Measurements from ENCODE around the gene CIAO1. TPM values are rescaled to one million over a fixed set of nuclear protein-coding genes. Genes with fewer than 3 reads are reported as not detected.

CIAO1 gene
- total and polyA plus RNA-seq, 3 experiments from 2014 or later: 73.8 to 104 (median 77.9) TPM

- H3K36me3 Mint-ChIP-seq: peaks cover 0 to 1% (median 0%) of the 10 kb centered on the region in 3 donors
- H3K9me3 Mint-ChIP-seq: no peaks in the 10 kb centered on the region
- no peaks in the 10 kb centered on the region for H3K27me3 Mint-ChIP-seq
- H3K4me1 Mint-ChIP-seq: peaks cover 33 to 52% (median 41%) of the 10 kb centered on the region in 3 donors
- peak overlapping the region; percentile 71 for H3K27ac ChIP-seq (ENCODE audit: low read depth, low read length)
- no peaks in the 10 kb centered on the region for H3K27me3 ChIP-seq (ENCODE audit: insufficient read depth, low read length, poor library complexity, severe bottlenecking)
- CTCF ChIA-PET: interaction anchor here (0.8 to 1.4 kb wide), 5 partner anchors 9 to 616 kb away, joined by 3 to 4 read pairs (median 3); partner anchors contain the start of gene ANKRD39
- POLR2A ChIA-PET: interaction anchor here (0.5 to 1.7 kb wide), 4 partner anchors 11 to 94 kb away, joined by 3 to 15 read pairs (median 4); partner anchors contain the start of genes NCAPH and STARD7
- H3K4me1 ChIP-seq (ENCODE audit: insufficient read depth, low read length): peaks cover 40% of the 10 kb centered on the region
- peak overlapping the region; percentile 30 for H3K4me3 ChIP-seq (ENCODE audit: low read length)
- no peaks in the 10 kb centered on the region for H3K36me3 ChIP-seq (ENCODE audit: insufficient read depth, low read length)
- H3K9me3 ChIP-seq (ENCODE audit: low read length): no peaks in the 10 kb centered on the region
- peak; percentile 27 to 69 (median 40) for DNase-seq
- peak overlapping the region; percentile 32 to 88 (median 76) for H3K4me3 Mint-ChIP-seq
- peak overlapping the region; percentile 91 to 99 (median 96) for H3K27ac Mint-ChIP-seq
Observed at GRCh38 chr2:96241900-96242611, 24.0 kb upstream of the CIAO1 start.

GRCh38 chr2:96243843-96244242 is 22.2 kb upstream of the CIAO1 start:
- Histone ChIP-seq H3K4me3 (ENCODE audit: low read length) (no peak overlapping the region), H3K9me3 (ENCODE audit: low read length) (no peaks in the 10 kb centered on the region), H3K27ac (ENCODE audit: low read depth, low read length) (no peak overlapping the region), H3K4me1 (ENCODE audit: insufficient read depth, low read length) (peaks cover 40% of the 10 kb centered on the region), H3K27me3 (ENCODE audit: insufficient read depth, low read length, poor library complexity, severe bottlenecking) (no peaks in the 10 kb centered on the region), H3K36me3 (ENCODE audit: insufficient read depth, low read length) (no peaks in the 10 kb centered on the region)
- ChIA-PET CTCF (no interaction called here), POLR2A (no interaction called here)
- Mint-ChIP-seq H3K36me3 (no peaks in the 10 kb centered on the region), H3K4me1 (peaks cover 35 to 54% (median 42%) of the 10 kb centered on the region in 3 donors), H3K4me3 (no peak overlapping the region), H3K9me3 (no peaks in the 10 kb centered on the region), H3K27me3 (no peaks in the 10 kb centered on the region), H3K27ac (no peak overlapping the region)
- no peak for DNase-seq

DNA sequence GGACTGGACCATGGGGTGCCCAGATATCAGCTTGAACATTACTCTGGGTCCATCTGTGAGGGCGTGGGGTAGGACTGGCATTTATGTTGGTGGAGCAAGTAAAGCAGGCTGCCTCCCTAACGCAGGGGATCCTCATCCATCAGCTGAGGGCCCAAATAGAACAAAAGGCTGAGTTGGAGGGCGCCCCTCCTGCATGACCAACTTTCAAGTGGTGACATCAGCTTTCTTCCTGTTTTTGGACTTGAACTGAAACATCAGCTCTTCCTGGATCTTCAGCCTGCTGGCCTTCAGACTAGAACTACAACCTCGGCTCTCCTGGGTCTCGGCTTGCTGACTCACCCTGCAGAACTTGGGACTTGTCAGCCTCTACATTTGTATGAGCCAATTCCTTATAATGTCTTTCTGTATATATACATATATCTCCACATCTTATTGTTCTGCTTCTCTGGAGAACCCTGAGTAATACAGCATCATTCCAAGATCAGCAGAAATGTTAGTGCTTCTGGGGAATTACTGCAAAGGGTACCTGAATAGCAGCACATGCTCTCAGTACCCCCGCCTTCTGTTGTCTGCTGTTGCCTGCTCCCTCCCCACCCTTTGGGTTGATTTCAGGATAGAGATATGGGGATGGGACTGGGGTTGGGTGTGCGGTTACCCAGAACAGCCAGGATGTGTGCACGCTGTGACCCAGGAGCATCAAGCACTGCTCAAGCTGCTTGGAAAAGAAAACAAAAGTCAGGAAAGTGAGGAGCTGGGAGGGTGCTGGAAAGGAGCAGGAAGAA is 20.2 kb upstream of the CIAO1 start:
- Histone ChIP-seq H3K27me3 (ENCODE audit: insufficient read depth, low read length, poor library complexity, severe bottlenecking) (no peaks in the 10 kb centered on the region), H3K4me1 (ENCODE audit: insufficient read depth, low read length) (peaks cover 38% of the 10 kb centered on the region), H3K27ac (ENCODE audit: low read depth, low read length) (no peak overlapping the region), H3K4me3 (ENCODE audit: low read length) (no peak overlapping the region), H3K36me3 (ENCODE audit: insufficient read depth, low read length) (no peaks in the 10 kb centered on the region), H3K9me3 (ENCODE audit: low read length) (no peaks in the 10 kb centered on the region)
- POLR2A ChIA-PET: no interaction called here
- Mint-ChIP-seq H3K27ac (peak overlapping the region in 7 of 8 donors; percentile 11 to 85 (median 52)), H3K4me1 (peaks cover 35 to 52% (median 46%) of the 10 kb centered on the region in 3 donors), H3K4me3 (no peak overlapping the region), H3K27me3 (no peaks in the 10 kb centered on the region), H3K36me3 (peaks cover 0 to 12% (median 0%) of the 10 kb centered on the region in 3 donors), H3K9me3 (no peaks in the 10 kb centered on the region)
- DNase-seq: no peak
- CTCF ChIA-PET: no interaction called here

DNA sequence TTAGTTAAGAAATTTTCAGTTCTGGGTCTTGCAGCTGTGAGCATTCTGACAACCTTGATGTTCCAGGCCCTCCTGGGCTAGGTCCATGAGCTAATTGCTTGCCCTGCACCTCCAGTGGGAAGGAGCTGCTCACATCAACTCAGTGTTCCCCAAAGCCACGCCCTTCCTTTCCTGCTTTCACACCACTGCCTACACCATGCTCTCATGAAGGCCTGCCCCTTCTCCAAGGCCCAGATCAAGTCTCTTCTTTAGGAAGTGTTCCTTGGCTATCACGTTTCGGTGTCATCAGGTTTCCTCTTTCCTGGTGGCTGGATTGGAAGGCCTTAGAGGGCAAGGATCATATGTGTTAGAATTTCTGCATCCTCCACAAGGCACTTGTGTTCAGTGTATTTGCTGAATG is 19.0 kb upstream of the CIAO1 start:
- Mint-ChIP-seq H3K4me3 (no peak overlapping the region), H3K27me3 (no peaks in the 10 kb centered on the region), H3K36me3 (peaks cover 0 to 19% (median 3%) of the 10 kb centered on the region in 3 donors), H3K9me3 (no peaks in the 10 kb centered on the region), H3K4me1 (peaks cover 24 to 42% (median 34%) of the 10 kb centered on the region in 3 donors), H3K27ac (peak overlapping the region in 7 of 8 donors; percentile 18 to 83 (median 45))
- Histone ChIP-seq H3K27me3 (ENCODE audit: insufficient read depth, low read length, poor library complexity, severe bottlenecking) (no peaks in the 10 kb centered on the region), H3K27ac (ENCODE audit: low read depth, low read length) (no peak overlapping the region), H3K9me3 (ENCODE audit: low read length) (no peaks in the 10 kb centered on the region), H3K4me1 (ENCODE audit: insufficient read depth, low read length) (peaks cover 26% of the 10 kb centered on the region), H3K4me3 (ENCODE audit: low read length) (no peak overlapping the region), H3K36me3 (ENCODE audit: insufficient read depth, low read length) (peaks cover 5% of the 10 kb centered on the region)
- DNase-seq: no peak
- ChIA-PET CTCF (no interaction called here), POLR2A (no interaction called here)

DNA sequence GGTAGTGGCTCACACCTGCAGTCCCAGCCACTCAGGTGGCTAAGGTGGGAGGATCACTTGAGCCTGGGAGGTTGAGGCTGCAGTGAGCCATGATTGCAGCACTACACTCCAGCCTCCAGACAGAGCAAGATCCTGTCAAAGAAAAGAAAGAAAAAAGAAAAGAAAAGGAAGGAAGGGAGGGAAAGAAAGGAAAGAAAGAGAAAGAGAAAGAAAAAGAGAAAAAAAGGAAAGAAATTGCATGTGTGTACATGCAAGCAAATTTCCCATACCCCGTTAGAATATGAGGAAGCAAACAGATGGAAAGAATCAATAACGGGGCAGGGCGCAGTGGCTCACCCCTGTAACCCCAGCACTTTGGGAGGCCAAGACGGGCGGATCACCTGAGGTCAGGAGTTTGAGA is 18.1 kb upstream of the CIAO1 start:
- peak overlapping the region in 5 of 8 donors; percentile 30 to 82 (median 56) for H3K27ac Mint-ChIP-seq
- peaks cover 16 to 37% (median 25%) of the 10 kb centered on the region in 3 donors for H3K4me1 Mint-ChIP-seq
- Histone ChIP-seq H3K27me3 (ENCODE audit: insufficient read depth, low read length, poor library complexity, severe bottlenecking) (no peaks in the 10 kb centered on the region), H3K9me3 (ENCODE audit: low read length) (no peaks in the 10 kb centered on the region), H3K36me3 (ENCODE audit: insufficient read depth, low read length) (peaks cover 6% of the 10 kb centered on the region), H3K4me3 (ENCODE audit: low read length) (no peak overlapping the region), H3K4me1 (ENCODE audit: insufficient read depth, low read length) (peaks cover 17% of the 10 kb centered on the region), H3K27ac (ENCODE audit: low read depth, low read length) (no peak overlapping the region)
- H3K4me3 Mint-ChIP-seq: no peak overlapping the region
- H3K27me3 Mint-ChIP-seq: no peaks in the 10 kb centered on the region
- POLR2A ChIA-PET: no interaction called here
- H3K36me3 Mint-ChIP-seq: peaks cover 0 to 28% (median 7%) of the 10 kb centered on the region in 3 donors
- no peak for DNase-seq
- CTCF ChIA-PET: no interaction called here
- no peaks in the 10 kb centered on the region for H3K9me3 Mint-ChIP-seq

DNA sequence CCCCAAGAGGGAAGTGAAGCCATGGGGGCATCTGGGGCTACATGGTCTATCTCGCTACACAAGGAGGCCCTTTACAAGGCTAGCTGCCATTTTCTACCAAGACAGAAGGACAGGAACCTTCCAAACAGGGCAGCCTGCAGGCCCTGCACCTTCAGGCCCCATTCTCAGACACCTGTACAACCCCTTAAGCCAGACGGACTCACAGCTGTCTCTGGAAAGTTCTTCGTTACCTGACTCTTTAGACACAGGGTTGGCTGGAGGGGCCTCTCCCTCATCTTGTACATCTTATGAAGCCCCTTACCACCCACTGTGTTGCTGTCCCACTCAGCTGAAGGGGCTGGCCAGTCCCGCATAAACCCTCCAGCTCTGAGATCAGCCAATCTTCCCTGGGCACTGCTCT is 17.4 kb upstream of the CIAO1 start:
- DNase-seq: no peak
- H3K4me1 Mint-ChIP-seq: peaks cover 16 to 33% (median 24%) of the 10 kb centered on the region in 3 donors
- no peaks in the 10 kb centered on the region for H3K9me3 ChIP-seq (ENCODE audit: low read length)
- POLR2A ChIA-PET: no interaction called here
- no peaks in the 10 kb centered on the region for H3K27me3 Mint-ChIP-seq
- CTCF ChIA-PET: interaction anchor here (1.1 kb wide), 1 partner anchor 10 kb away, joined by 3 read pairs; no protein-coding TSS in a partner anchor
- H3K36me3 Mint-ChIP-seq: peaks cover 0 to 35% (median 9%) of the 10 kb centered on the region in 3 donors
- H3K27me3 ChIP-seq (ENCODE audit: insufficient read depth, low read length, poor library complexity, severe bottlenecking): no peaks in the 10 kb centered on the region
- no peak overlapping the region for H3K4me3 Mint-ChIP-seq
- H3K9me3 Mint-ChIP-seq: no peaks in the 10 kb centered on the region
- H3K36me3 ChIP-seq (ENCODE audit: insufficient read depth, low read length): peaks cover 13% of the 10 kb centered on the region
- H3K4me1 ChIP-seq (ENCODE audit: insufficient read depth, low read length): peaks cover 13% of the 10 kb centered on the region
- H3K4me3 ChIP-seq (ENCODE audit: low read length): no peak overlapping the region
- no peak overlapping the region for H3K27ac ChIP-seq (ENCODE audit: low read depth, low read length)
- H3K27ac Mint-ChIP-seq: peak overlapping the region in 4 of 8 donors; percentile 6 to 74 (median 23)

GRCh38 chr2:96249654-96250053 is 16.4 kb upstream of the CIAO1 start:
- H3K9me3 Mint-ChIP-seq: no peaks in the 10 kb centered on the region
- no peaks in the 10 kb centered on the region for H3K27me3 ChIP-seq (ENCODE audit: insufficient read depth, low read length, poor library complexity, severe bottlenecking)

GRCh38 chr2:96250188-96250587 is 15.8 kb upstream of the CIAO1 start:
- no peaks in the 10 kb centered on the region for H3K9me3 Mint-ChIP-seq
- Histone ChIP-seq H3K4me1 (ENCODE audit: insufficient read depth, low read length) (peaks cover 11% of the 10 kb centered on the region), H3K27ac (ENCODE audit: low read depth, low read length) (no peak overlapping the region), H3K4me3 (ENCODE audit: low read length) (no peak overlapping the region), H3K36me3 (ENCODE audit: insufficient read depth, low read length) (peaks cover 29% of the 10 kb centered on the region), H3K9me3 (ENCODE audit: low read length) (no peaks in the 10 kb centered on the region), H3K27me3 (ENCODE audit: insufficient read depth, low read length, poor library complexity, severe bottlenecking) (no peaks in the 10 kb centered on the region)
- ChIA-PET POLR2A (no interaction called here), CTCF (no interaction called here)
- peak overlapping the region in 6 of 8 donors; percentile 41 to 97 (median 80) for H3K27ac Mint-ChIP-seq
- peaks cover 0 to 50% (median 14%) of the 10 kb centered on the region in 3 donors for H3K36me3 Mint-ChIP-seq
- no peaks in the 10 kb centered on the region for H3K27me3 Mint-ChIP-seq
- DNase-seq: no peak
- H3K4me1 Mint-ChIP-seq: peaks cover 17 to 28% (median 21%) of the 10 kb centered on the region in 3 donors
- no peak overlapping the region for H3K4me3 Mint-ChIP-seq

More at GRCh38 chr2:96249654-96250053, 16.4 kb upstream of the CIAO1 start:
- Mint-ChIP-seq H3K4me1 (peaks cover 16 to 31% (median 24%) of the 10 kb centered on the region in 3 donors), H3K27ac (peak overlapping the region in 5 of 8 donors; percentile 41 to 83 (median 77)), H3K27me3 (no peaks in the 10 kb centered on the region), H3K36me3 (peaks cover 0 to 45% (median 14%) of the 10 kb centered on the region in 3 donors), H3K4me3 (no peak overlapping the region)
- Histone ChIP-seq H3K9me3 (ENCODE audit: low read length) (no peaks in the 10 kb centered on the region), H3K27ac (ENCODE audit: low read depth, low read length) (no peak overlapping the region), H3K36me3 (ENCODE audit: insufficient read depth, low read length) (peaks cover 23% of the 10 kb centered on the region), H3K4me3 (ENCODE audit: low read length) (no peak overlapping the region), H3K4me1 (ENCODE audit: insufficient read depth, low read length) (peaks cover 13% of the 10 kb centered on the region)
- no peak for DNase-seq
- ChIA-PET CTCF (no interaction called here), POLR2A (no interaction called here)

Measured in CD8-positive, alpha-beta memory T cell (primary cell).